Hematopoietic multipotent progenitor cell (in vitro differentiated cells): ENCODE data around the gene NDUFV2. TPM values are rescaled to one million over a fixed set of nuclear protein-coding genes. Genes with fewer than 3 reads are reported as not detected.

Experiments
- DNase-seq, 3 donors: peaks; one replicate each; pipeline ENCODE4 v3.0.0-alpha.2; 2011 to 2015; ENCODE audit warnings: low read depth in 2 of 3, low spot score in 2 of 3
- total RNA-seq: library from RNA; depleted of rRNA; stranded (reverse); fragments of >200 nt; gene quantifications from one replicate; pipeline ENCODE4 v1.2.3, GENCODE V29; 2012

The NDUFV2 gene
- total RNA-seq, 1 donor, result 49.3 TPM

DNA sequence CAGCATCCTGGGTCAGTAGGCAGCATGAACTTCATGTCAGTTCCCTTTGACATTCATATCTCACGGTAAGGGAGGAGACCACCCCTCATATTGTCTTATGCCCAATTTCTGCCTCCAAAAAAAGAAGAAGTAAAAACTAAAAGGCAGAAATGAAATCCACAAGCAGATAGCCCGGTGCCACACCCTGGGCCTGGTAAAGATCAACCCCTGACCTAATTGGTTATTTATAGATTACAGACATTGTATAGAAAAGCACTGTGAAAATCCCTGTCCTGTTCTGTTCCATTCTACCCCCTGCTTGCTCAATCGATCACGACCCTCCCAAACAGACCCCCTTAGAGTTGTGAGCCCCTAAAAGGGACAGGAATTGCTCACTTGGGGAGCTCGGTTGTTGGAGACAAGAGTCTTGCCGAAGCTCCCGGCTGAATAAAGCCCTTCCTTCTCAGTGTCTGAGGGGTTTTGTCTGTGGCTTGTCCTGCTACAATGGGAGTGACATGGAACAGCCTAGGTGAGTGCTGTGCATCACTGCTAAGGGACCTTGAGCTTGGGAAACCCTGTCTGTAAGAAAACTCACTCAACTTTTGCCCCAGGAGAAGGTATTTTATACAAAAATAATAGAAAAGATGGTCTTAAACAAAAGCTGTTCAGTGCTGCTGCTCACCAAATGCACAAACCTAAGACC lies 11.1 kb downstream of the NDUFV2 start:
- no peak for DNase-seq

GRCh38 chr18:9115984-9116383 lies 13.5 kb downstream of the NDUFV2 start:
- DNase-seq, result no peak

DNA sequence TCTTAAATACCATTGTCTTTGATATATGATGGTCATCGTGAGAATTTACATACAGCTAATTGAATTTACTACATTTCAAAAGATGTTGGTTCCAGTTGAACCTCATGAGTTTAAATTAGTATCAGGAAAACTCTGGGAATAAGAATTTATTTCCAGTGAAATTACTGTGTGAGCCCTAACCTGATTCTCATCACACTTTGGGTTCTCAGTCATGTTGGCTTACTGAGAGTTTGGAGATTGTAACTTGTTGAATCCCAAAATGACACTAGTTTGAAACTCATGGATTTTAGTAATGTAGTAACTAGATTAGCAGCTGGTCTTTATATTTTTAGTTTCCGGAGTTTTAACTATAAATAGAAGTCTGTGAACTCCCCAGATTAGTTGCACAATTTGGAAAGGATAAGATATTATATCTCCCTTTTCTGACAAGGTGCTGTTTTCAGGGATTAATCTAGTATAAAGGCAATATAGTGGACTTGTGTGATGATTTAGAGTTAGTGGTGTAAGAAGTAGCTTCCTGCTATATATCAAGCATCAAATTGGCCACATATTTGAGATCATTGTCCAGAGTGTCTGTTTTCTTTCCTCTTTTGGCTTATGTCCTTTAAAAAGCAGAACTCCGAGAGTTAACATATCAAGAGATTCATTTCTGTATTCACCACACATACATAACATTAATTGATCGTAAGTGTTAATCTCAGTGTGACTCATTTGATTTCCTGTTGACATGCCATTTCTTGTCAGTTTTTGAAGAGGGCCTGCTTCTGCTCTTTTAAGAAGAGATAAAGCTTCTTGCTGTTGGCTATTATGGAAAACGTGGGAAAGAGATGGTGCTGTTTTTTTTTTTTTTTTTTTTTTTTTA lies 15.7 kb downstream of the NDUFV2 start:
- peak in 2 of 3 donors; percentile 58 to 67 for DNase-seq

- no peak for DNase-seq
Observed at GRCh38 chr18:9120796-9121195, 18.3 kb downstream of the NDUFV2 start.

- no peak for DNase-seq
Observed at GRCh38 chr18:9123520-9123919, 21.0 kb downstream of the NDUFV2 start.

- no peak for DNase-seq
Observed at GRCh38 chr18:9124824-9125223, 22.3 kb downstream of the NDUFV2 start.

DNA sequence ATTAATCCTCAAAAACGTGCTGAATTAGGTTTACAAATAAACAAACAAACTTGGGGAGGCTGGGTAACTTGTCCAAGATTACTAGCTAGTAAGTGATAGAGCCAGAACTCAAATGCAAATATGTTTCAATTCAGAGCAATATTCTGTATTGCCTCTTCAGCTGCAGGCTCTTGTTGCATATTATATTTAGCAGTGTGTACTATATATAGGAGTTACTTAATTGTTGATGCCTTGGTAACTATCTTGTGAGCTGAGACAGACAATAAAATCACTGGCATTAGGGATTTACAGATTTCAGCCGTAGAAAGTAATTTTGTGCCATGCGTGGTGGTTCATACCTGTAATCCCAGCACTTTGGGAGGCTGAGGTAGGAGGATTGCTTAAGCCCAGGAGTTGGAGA lies 23.8 kb downstream of the NDUFV2 start:
- no peak for DNase-seq

GRCh38 chr18:9130195-9130594 lies 27.7 kb downstream of the NDUFV2 start:
- DNase-seq, result no peak

DNA sequence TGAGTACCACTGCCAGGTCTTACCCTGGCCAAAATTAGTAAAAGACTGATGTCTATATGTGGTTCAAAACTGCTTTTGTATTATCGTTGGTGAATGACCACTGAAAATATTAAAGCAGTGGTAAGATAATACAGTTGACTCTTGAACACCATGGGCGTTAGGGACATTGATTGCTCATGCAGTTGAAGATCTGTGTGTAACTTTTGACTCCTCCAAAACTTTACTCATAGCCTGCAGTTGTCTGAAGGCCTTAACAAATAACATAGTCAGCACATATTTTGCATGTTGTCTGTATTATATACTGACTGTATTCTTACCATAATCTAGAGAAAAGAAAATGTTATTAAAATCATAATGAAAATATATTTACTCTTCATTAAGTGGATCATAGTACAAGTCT lies 28.3 kb downstream of the NDUFV2 start:
- DNase-seq, result no peak

- no peak for DNase-seq
Observed at GRCh38 chr18:9132628-9133027, 30.1 kb downstream of the NDUFV2 start.

- DNase-seq, result no peak
Observed at GRCh38 chr18:9133225-9133624, 30.7 kb downstream of the NDUFV2 start.

- DNase-seq, result no peak
Observed at GRCh38 chr18:9135081-9135911, 32.8 kb downstream of the NDUFV2 start.

DNA sequence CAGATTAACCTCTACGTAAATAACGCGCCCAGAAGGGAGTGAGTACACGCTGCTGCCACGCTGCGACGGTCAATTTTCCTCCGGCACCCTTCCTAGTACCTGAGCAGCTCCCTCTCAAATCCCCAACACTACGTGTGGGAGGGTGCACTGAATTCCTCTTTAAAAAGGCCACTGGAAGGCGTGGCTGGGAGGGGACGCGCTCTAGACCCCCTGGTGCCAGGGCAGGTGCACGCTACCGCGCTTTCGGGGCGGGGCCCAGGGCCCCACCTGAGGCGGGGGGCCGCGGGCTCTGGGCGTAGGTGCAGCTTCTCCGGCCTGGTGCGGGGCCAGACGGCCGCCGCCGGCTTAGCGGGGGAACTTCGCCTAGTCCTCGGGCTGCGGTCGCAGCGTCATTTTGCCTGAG lies 33.4 kb downstream of the NDUFV2 start:
- no peak for DNase-seq

DNA sequence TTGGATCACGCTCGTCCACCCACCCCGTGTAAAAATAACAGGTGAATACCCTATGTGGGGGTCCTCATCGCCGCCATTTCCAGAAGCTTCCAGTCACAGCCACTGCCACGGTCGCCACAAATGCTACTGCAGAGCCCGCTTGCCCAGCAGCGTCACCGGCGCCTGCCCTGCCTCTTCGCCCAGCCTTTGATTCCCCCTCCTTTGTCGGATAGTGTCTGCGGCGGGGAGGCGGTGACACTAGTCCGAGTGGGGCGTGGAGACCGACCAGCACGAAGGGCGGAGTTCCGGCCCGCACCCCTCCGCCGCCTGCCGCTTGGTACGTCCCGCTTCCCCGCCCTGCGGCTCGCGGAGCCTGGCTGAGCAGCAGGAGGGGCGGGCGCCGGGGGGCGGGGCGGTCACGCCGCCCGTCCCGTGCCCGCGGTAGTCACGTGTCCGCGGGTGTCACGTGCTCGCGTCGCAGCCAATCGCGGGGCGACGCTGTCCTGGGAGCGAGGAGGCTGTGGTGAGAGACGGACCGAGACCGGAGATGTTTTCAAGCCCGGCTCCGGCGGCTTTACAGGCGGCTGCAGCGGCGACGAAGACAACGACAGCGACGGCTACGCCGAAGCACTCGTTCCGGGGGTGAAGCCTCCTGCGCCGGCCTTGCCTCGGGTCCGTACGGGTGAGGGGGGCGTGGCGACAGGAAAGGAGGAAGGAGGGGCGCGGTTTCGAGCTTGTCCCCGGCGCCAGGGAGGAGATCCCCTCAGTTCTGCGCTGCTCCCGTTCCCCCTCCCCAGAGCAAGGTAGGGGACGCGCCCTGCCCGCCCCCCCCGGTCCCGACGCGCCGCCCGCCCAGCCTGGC lies 34.0 kb downstream of the NDUFV2 start, which contains the start of gene ANKRD12:
Gene ANKRD12, plus strand, starts transcription at position 467 of the 841 bp plus-strand sequence. CDS start 45,652 bp downstream, outside the sequence.
- peak; percentile 97 to 98 (median 98) for DNase-seq

DNA sequence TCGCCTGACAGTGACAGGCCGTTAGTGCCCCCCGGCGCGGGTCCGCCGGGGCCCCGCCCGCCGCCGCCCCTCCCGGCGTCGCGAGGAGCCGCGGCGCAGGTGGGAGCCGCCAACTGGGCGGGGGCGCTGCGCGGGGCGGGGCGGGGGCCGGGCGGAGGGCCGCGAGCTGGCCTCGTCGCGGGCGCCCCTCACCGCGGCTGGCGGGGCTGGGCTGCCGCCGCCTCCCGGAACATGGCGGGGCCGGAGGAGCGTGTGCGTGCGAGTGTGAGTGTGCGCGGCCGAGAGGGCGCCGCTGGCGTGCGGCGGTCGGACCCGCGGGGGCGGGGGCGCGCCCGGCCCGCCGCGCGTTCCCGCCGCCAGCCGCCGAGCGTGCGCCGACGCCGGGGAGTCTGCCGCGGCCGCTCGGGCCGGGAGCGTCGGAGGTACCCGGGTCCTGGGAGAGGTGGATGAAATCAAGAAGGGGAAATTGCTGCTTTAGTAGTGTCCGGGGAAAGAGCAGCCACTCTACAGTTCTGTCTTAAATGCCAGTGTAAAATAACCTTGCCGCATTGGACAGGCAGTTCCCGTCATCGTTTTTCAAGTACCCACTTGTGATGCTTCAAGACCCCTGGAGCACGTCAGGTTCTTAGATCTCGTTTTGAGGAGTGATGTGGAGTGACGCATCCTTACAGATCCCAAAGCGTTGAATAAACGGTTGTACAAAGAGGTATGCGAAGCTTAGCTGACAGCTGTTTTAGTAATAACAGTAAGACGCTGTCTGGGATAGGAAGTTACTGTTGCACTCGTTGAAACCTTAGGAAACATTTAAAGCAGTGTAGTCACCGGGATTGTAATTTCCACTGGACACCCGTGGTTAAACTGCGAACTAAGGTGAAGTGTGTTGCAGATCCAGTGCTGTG lies 34.9 kb downstream of the NDUFV2 start:
- peak in 2 of 3 donors; percentile 77 to 79 for DNase-seq

DNA sequence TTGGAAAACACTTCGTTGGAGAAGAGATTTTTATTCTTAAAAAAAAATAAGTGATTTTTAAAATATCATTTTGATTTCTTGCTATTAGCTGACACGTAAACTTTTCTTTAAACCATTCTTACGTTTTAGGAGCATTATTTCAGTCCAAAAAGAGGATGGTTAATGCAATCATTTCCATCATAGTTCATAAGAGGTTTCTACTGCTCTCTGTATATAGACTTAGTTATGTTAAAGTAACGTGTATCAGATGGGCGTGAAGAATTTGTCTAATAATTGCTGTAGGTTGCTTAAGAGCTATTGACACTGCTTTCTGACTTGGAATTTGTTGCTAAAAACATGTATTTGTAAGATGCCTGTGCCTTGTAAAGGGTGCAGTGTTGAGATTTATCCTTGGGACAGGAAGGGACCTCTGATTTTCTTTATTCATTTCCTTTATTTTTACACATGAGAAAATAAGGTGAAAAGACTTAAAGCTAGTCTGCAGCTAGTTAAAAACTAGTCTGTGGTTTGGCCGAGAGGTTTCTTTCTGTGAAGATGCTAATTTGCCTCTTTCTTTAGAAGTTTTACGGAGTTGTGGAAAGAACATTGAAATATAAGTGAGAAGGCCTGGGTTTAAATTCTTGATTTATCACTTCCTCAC lies 37.0 kb downstream of the NDUFV2 start:
- no peak for DNase-seq

GRCh38 chr18:9140381-9140780 lies 37.9 kb downstream of the NDUFV2 start:
- DNase-seq, result no peak

- DNase-seq, result no peak
Observed at GRCh38 chr18:9140984-9141383, 38.5 kb downstream of the NDUFV2 start.

- DNase-seq, result no peak
Observed at GRCh38 chr18:9146224-9146623, 43.7 kb downstream of the NDUFV2 start.
